Measurements from ENCODE around the gene ADCYAP1R1.

DNA sequence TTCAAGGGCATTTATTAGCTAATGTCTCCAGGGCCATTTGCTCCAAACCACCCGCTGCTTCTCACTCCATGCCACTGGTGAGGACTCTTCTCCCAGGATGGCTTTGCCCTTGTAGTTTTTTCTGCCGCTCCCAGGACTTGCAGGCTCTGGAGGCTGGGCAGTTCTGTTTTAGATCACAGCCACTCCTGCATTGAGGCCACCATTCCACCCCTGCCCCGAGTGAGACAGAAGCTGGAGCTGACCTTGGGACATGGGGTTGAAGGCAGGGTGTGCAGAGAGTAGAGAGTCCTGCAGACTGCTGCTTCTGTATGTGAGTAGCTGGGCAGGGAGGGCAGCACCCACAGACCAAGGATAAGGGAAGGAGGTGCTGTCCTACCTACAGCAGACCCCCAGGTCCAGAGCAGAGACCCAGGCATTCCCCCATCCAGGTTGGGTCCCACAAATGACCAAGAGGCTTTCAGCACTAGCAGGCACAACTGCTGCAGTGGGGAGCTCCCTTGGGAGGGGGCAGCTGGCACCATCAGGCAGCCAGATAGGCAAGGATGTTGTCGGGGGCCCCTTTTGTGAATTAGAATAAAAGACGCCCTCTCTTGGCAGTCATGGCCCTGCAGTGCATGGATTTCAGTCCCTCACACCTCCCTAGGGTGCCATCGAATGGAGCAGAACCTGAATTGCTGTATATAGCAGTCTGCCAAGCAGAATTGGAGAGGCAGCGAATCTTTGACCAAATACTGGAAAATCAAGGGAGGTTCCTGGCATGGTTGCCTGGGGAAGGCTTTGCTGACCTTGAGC is 22.7 kb upstream of the ADCYAP1R1 start:
- TF ChIP-seq, protein P1, sequence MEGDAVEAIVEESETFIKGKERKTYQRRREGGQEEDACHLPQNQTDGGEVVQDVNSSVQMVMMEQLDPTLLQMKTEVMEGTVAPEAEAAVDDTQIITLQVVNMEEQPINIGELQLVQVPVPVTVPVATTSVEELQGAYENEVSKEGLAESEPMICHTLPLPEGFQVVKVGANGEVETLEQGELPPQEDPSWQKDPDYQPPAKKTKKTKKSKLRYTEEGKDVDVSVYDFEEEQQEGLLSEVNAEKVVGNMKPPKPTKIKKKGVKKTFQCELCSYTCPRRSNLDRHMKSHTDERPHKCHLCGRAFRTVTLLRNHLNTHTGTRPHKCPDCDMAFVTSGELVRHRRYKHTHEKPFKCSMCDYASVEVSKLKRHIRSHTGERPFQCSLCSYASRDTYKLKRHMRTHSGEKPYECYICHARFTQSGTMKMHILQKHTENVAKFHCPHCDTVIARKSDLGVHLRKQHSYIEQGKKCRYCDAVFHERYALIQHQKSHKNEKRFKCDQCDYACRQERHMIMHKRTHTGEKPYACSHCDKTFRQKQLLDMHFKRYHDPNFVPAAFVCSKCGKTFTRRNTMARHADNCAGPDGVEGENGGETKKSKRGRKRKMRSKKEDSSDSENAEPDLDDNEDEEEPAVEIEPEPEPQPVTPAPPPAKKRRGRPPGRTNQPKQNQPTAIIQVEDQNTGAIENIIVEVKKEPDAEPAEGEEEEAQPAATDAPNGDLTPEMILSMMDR (IDR thresholded peaks at IDR 0.05; ENCODE audit: low read depth, low read length), result no peak
- TF ChIP-seq EZH2phosphoT487 (IDR thresholded peaks at IDR 0.05; ENCODE audit: low read depth), result no peak

Measured in OCI-LY3 (cell line).